Transverse colon (tissue), 3 donors: ENCODE measurements around the gene SNX12.

Experiments used
- CTCF ChIP-seq, 5 experiments: fragments of 200-600 bp in 3 of 5; fragments of 450-650 bp in 2 of 5; sonication (generic) in 3 of 5; IDR thresholded peaks; 1 replicate in 2 of 5; 2 replicates in 3 of 5; pipeline ENCODE4 v1.5.1; 2016 to 2017; ENCODE audit warnings: antibody characterized with exemption in 5 of 5, inconsistent platforms in 3 of 5, mild to moderate bottlenecking in 2 of 5, moderate library complexity in 1 of 5
- POLR2A ChIP-seq: fragments of 450-650 bp; IDR thresholded peaks from one replicate; pipeline ENCODE4 v1.6.1; 2016; ENCODE audit warnings: antibody characterized with exemption, mild to moderate bottlenecking, moderate library complexity

DNA sequence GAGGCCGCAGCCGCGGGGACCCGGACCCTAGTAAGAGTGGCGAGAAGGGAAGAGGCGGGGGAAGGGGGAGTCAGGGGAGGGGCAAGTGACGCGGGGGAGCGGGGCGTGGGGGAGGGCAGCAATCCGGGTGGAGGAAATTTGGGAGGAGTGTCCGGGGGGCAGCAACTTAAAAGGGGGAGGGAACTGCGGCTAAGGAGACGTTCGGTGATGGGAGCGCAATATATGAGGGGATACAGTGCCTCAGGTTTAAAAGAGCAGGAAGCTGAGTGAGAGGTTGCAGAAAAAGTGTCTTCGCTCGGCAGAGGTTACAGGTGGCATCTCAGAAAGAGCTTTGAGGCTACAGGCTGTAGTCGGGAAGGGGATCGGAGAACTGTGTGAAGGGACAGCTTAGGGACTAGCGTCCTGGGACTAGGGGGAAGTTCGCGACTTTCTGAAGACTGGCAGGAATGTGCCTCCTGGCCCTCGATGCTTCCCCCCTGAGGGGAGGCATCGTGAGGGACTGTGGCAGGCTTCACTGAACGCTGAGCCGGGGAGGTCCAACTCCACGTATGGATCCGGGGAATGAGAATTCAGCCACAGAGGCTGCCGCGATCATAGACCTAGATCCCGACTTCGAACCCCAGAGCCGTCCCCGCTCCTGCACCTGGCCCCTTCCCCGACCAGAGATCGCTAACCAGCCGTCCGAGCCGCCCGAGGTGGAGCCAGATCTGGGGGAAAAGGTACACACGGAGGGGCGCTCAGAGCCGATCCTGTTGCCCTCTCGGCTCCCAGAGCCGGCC lies 28.0 kb upstream of the SNX12 start:
- TF ChIP-seq POLR2A (peak; percentile 44), CTCF (IDR thresholded peaks at IDR 0.05) (no peak)
